Thoracic aorta (tissue), 2 donors: Measurements from ENCODE around the gene CYP3A7. TPM values are rescaled to one million over a fixed set of nuclear protein-coding genes. Genes with fewer than 3 reads are reported as not detected.
"Not testable (repeated sequence)": the region's sequence is repeated elsewhere in the genome, so short reads cannot be mapped to it uniquely, and the experiment has no call there.

ENCODE experiments used
- ATAC-seq: fragments of 150-250 bp; one replicate; pipeline ENCODE4 v1.8.0; 2017; ENCODE audit warnings: low read depth; ENCODE audit not compliant: insufficient number of reproducible peaks, low FRiP score
- DNase-seq: peaks from one replicate; pipeline ENCODE4 v3.0.0-alpha.2; 2020; ENCODE audit warnings: low spot score
- H3K27ac ChIP-seq, 2 donors: fragments of 200-600 bp; sonication (generic); 1 replicate in 1 of 2; 2 replicates in 1 of 2; pipeline ENCODE4 v1.5.1; 2016; ENCODE audit warnings: mild to moderate bottlenecking in 2 of 2, moderate library complexity in 2 of 2
- H3K27me3 ChIP-seq: fragments of 200-600 bp; sonication (generic); replicated peaks from 2 replicates; pipeline ENCODE4 v1.6.0; 2016; ENCODE audit warnings: mild to moderate bottlenecking; ENCODE audit not compliant: insufficient read depth
- H3K36me3 ChIP-seq: fragments of 200-600 bp; sonication (generic); one replicate; pipeline ENCODE4 v1.5.1; 2016
- H3K4me1 ChIP-seq, 2 donors: fragments of 200-600 bp; sonication (generic); 1 replicate in 1 of 2; 2 replicates in 1 of 2; pipeline versions ENCODE4 v1.5.1 to v1.6.0; 2016; ENCODE audit warnings: low read depth in 2 of 2, mild to moderate bottlenecking in 1 of 2; ENCODE audit not compliant: control insufficient read depth in 1 of 2
- H3K4me3 ChIP-seq: fragments of 200-600 bp; sonication (generic); 2 replicates; pipeline ENCODE4 v1.5.1; 2016; ENCODE audit warnings: mild to moderate bottlenecking
- H3K9me3 ChIP-seq: fragments of 200-600 bp; sonication (generic); 2 replicates; pipeline ENCODE4 v1.5.1; 2016
- CTCF ChIP-seq: fragments of 200-600 bp; sonication (generic); IDR thresholded peaks from one replicate; pipeline ENCODE4 v1.5.1; 2019; ENCODE audit warnings: antibody characterized with exemption
- total RNA-seq, 2 donors: library from RNA; depleted of rRNA; stranded (reverse); fragments of >200 nt; gene quantifications; one replicate each; pipeline versions ENCODE4 v1.1.0 to v1.2.3, GENCODE V29; 2016

Gene CYP3A7
- total RNA-seq, 2 donors from 2014 or later = not detected

GRCh38 chr7:99666013-99666395, 69.0 kb downstream of the CYP3A7 start:
- H3K27me3 ChIP-seq = no peaks in the 10 kb centered on the region
- no peak overlapping the region for H3K4me3 ChIP-seq
- no peak for TF ChIP-seq CTCF
- no peaks in the 10 kb centered on the region for H3K36me3 ChIP-seq
- H3K9me3 ChIP-seq = no peaks in the 10 kb centered on the region
- H3K27ac ChIP-seq = no peak overlapping the region
- no peaks in the 10 kb centered on the region for H3K4me1 ChIP-seq
- no peak for ATAC-seq
- DNase-seq = no peak

GRCh38 chr7:99665312-99666012, 69.5 kb downstream of the CYP3A7 start:
- ATAC-seq (no peak), DNase-seq (no peak)
- no peaks in the 10 kb centered on the region for H3K4me1 ChIP-seq
- H3K27me3 ChIP-seq = no peaks in the 10 kb centered on the region
- TF ChIP-seq CTCF = no peak
- H3K4me3 ChIP-seq = no peak overlapping the region
- H3K36me3 ChIP-seq = no peaks in the 10 kb centered on the region
- no peaks in the 10 kb centered on the region for H3K9me3 ChIP-seq
- H3K27ac ChIP-seq = no peak overlapping the region

GRCh38 chr7:99657879-99658278, 77.1 kb downstream of the CYP3A7 start:
- H3K27ac ChIP-seq, H3K36me3 ChIP-seq, H3K4me1 ChIP-seq, H3K27me3 ChIP-seq, H3K4me3 ChIP-seq, H3K9me3 ChIP-seq, ATAC-seq, DNase-seq: not testable (repeated sequence)

Other genes starting within 250 kb of the CYP3A7 start
- gene ZNF394, start 234.9 kb downstream of the CYP3A7 start, total RNA-seq = 10 to 100 TPM; 28.4 to 54.9 TPM
- 10 to 100 TPM in 1 of 2 donors, 1 to 10 TPM in 1; 5.1 to 10.2 TPM for gene ZKSCAN5, start 230.5 kb downstream of the CYP3A7 start, total RNA-seq
- 1 to 10 TPM; 3.1 to 4.3 TPM for gene FAM200A, start 183.1 kb downstream of the CYP3A7 start, total RNA-seq
- gene ZNF655, start 176.6 kb downstream of the CYP3A7 start, total RNA-seq = 100 to 1,000 TPM; 148 to 210 TPM
- 1 to 10 TPM in 1 of 2 donors, not detected in 1; 2.2 TPM for gene TMEM225B, start 136.9 kb downstream of the CYP3A7 start, total RNA-seq
- 10 to 100 TPM; 13.4 to 21.7 TPM for gene ZSCAN25, start 118.2 kb downstream of the CYP3A7 start, total RNA-seq
- gene CYP3A5, start 55.2 kb downstream of the CYP3A7 start, total RNA-seq = 1 to 10 TPM; 3.5 to 5.4 TPM
- not detected for gene CYP3A4, start 49.0 kb upstream of the CYP3A7 start, total RNA-seq
- gene CYP3A43, start 92.8 kb upstream of the CYP3A7 start, total RNA-seq = under 1 TPM in 1 of 2 donors, not detected in 1; 0.68 TPM
- 1 to 10 TPM in 1 of 2 donors, under 1 TPM in 1; 0.41 to 2.9 TPM for gene OR2AE1, start 141.8 kb upstream of the CYP3A7 start, total RNA-seq
- 10 to 100 TPM; 35.2 to 42.5 TPM for gene TRIM4, start 184.3 kb upstream of the CYP3A7 start, total RNA-seq
- 1 to 10 TPM in 1 of 2 donors, not detected in 1; 2.6 TPM for gene GJC3, start 194.4 kb upstream of the CYP3A7 start, total RNA-seq
- gene AZGP1, start 240.8 kb upstream of the CYP3A7 start, total RNA-seq = 1 to 10 TPM in 1 of 2 donors, not detected in 1; 2.3 TPM